ENCODE data around the gene MON1B.

DNA sequence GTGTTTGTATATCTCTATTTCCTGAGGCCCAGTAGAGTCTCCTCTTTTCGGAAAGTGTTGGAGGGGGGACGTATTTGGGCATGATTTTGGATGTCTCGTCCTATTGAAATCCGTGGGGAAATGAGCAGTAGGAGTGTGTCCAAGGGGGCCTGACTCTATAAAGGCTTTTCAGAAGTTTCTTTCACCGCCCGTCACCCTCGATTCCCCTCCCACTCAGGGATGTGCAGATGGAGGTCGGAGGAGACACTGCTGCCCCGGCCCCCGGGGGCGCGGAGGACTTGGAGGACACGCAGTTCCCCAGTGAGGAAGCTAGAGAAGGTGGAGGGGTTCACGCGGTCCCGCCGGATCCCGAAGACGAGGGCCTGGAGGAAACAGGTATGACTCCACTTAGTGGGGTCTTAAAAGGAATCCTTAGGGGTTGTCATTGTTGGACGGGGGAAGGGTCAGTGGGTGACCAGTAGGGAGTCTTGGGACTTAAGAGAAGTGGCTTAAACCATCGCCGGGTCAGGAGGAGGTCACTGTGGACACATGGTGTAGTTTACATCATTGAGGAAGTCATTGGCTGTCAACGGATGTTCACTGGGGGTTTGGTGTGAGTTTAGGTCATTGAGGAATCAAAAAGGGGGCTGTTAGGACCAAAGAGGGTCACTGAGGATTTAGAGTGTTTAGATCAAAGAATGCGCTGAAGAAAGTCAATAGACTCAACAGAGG lies 424 bp downstream of the MON1B start:
- TF ChIP-seq, protein P1, sequence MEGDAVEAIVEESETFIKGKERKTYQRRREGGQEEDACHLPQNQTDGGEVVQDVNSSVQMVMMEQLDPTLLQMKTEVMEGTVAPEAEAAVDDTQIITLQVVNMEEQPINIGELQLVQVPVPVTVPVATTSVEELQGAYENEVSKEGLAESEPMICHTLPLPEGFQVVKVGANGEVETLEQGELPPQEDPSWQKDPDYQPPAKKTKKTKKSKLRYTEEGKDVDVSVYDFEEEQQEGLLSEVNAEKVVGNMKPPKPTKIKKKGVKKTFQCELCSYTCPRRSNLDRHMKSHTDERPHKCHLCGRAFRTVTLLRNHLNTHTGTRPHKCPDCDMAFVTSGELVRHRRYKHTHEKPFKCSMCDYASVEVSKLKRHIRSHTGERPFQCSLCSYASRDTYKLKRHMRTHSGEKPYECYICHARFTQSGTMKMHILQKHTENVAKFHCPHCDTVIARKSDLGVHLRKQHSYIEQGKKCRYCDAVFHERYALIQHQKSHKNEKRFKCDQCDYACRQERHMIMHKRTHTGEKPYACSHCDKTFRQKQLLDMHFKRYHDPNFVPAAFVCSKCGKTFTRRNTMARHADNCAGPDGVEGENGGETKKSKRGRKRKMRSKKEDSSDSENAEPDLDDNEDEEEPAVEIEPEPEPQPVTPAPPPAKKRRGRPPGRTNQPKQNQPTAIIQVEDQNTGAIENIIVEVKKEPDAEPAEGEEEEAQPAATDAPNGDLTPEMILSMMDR (IDR thresholded peaks at IDR 0.05): no peak
- no peak for TF ChIP-seq POLR2A (IDR thresholded peaks at IDR 0.05)

Data from thyroid gland (tissue), 4 donors.